Measurements from ENCODE around the gene ART3. TPM values are rescaled to one million over a fixed set of nuclear protein-coding genes. Genes with fewer than 3 reads are reported as not detected.

ART3 gene
- total RNA-seq, 1 experiment from 2014 or later: not detected

DNA sequence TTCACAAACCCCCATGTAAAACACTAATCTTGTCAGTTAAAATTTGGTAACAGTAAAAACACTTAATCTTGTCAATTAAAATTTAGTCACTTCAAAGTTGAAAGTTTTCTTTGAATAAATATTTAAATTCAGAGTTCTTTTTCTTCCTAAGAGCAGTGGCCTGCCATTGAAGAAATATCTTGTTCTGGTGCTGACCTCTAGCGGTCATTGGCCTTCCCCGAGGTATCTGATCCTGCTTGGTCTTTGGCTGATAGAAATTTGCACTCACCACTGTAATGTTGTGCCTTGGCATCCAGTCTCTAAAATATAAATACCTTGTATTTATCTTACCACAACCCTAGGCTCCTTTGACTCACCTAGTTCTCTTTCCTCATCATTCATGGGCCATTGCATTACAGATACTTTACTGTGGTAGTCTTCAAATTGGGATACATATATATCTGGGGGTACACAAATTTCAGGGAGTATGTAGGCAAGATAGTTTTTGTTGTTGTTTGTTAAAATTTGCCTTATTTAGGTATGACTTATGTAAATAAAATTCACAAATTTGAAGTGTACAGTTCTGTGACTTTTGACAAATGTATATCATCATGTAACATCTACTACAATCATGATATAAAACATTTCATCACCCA, 6.7 kb upstream of the ART3 start:
- DNase-seq (ENCODE audit: low read depth): peak; percentile 62

DNA sequence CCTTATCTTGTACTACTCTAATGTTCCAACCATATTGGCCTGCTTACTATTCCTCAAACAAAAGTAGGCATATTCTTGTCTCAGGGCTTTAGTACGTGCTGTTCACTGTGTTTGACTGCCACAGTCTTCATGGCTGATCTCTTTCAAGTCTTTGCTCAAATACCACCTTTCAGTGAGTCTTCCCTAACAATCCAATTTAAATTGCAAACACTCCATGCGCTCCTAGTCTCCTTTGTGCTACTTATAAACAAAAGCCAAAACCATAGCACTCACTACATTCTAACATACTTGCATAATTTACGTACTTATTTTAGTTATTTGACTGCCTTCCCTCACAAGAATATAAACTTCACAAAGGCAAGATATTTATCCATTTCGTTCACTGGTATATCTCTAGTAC, 1.7 kb upstream of the ART3 start:
- no peak for DNase-seq (ENCODE audit: low read depth)

DNA sequence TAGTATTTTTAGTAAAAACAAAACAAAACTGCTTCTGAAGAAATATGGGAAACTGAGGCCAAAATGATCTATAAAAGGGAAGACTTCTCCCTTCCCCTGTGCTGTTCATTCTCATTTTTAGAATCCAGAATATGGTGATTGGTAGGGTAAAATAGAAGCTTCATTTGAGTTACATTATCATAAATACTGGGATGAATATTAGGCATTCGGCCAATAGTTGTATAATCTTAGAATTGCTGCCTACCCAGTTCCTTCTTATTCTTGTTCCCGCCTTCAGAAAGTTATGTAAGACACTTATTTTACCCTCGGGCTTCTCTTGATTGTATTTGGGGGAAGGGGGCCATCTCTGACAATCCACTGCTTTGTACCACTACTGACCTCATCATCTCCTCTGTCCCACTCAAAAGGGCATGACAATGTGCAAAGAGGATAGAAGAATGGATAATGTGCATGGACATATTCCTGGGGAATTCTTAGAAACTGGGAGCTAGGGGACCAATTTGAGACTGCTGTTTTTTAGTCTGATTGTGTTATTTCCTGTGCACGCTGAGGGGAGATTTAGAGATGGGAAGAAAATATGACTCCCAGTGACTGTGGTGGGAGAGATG, 588 bp downstream of the ART3 start:
- no peak for DNase-seq (ENCODE audit: low read depth)

DNA sequence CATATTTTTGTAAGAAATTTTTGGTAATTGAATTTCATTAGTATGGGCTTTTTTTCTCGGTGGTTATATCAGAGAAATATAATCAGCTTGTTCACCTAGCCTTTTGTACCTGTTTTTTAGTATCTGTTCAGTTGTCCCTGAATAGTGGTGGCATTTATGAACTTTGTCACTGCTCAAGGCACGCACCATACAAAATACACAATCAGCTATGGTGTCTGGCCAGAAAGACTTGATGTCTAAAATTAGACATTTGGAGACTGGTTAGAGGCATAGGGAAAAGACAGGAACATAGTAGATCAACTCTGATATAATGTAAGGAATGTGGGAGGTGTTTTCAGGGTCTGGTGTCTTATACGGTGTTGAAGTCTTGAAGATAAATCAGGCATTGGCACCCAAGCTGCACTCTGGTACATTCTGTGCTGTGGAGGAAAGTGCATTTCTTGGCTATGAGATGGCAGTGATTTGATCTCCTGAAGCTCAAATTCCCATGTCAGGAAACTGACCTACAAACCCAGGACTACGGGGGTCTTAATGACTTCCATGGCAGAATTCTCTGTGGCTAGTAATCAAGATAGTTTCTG, 3.6 kb downstream of the ART3 start:
- peak; percentile 31 for DNase-seq (ENCODE audit: low read depth)

DNA sequence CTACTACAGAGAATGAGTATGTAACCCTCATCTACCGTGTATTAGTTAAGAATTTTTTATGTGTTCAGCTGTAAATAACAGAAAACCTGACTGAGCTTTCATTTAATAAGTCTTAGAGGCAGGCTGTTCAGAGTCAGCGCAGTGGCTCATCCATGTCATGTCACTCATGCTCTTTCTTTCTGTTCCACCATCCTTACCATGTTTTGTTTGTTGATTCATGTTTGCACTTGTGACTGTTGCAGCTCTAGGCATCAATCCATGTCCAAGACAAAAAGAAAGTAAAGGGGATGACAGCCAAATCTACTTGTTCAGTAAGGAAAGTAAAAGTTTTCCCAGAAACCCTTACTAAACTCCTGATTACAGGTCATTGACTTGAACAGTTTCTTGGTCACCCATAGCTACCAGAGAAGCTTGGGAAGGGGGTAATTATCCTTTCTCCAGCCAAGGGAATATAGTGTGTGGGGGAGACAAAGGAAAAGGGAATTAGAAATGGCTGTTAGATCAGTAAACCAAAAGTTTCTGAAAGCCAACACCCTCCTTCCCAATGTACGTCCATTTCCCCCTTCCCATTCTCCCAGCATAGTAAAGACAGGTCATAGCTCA, 9.0 kb downstream of the ART3 start:
- DNase-seq (ENCODE audit: low read depth): no peak

DNA sequence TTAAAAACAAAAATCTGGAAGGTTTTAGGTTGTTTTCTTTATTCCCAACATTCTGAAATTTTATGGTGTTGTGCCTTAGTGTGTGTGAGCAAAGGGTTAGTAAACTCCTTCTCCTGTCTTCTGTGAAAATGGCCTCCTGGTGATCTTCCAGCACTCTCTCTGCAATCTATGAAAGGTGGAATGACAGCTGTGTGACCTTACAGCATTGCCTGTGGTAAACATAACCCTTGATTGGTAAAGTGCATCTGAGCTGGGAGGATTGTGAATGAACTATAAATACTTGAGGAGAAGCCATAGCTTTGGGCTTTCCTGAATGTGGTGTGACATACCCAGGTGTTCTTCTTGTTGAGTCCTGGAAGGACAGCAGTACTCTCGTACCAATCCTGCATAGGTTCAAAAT, 10.0 kb downstream of the ART3 start:
- DNase-seq (ENCODE audit: low read depth): no peak

DNA sequence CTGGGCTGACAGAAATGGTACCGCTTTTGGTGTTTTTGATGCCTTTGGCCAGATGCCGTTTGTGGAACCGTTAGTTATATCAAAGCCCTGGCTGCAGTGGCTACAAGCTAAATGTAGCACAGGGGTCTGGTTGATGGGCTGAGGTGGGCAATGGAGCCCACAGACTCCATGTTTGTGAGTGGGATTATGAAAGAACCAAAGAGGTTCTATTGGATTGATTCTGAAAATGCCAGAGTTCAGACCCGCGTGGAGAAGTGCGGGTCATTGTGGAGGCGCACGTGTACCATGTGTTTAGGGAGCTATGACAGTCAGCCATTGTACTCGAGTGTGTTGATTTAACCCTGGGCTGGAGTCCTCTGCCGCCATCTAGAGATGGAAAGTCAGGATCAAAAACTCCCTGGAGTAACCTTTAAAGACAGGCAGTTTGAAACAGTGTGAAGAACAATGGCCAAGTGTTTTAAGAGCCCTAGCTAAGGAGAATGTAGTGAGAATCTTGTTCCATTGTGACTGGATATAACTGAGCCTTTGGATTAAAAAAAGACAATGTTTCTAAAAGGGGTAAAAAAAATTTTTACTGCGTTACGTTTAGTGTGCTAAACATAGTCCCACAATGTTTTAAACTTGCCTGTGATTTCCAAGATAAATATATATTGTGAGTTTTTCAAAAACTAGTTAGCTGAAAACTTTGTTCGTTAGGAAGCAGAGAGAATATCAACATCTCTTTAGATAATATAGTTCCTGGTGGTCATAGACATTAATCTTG, 12.7 kb downstream of the ART3 start:
- peak; percentile 75 for DNase-seq (ENCODE audit: low read depth)

DNA sequence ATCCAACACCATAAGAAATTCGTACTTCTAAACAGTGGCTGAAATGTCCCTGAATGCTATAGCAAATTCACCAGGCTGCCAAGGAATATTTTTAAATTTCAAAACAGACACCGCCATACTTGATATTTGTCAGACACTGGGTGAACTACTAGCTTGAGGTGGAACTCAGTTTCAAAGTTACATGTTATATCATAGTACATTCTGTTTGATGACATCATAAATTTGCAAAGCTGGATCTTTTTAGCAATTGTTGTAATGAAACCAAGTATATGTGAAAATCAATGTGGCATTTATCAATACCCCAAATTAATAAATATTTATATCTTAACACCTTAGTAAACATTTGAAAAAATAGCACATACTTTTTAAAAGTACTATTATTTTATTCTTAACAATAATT, 14.2 kb downstream of the ART3 start:
- DNase-seq (ENCODE audit: low read depth): no peak

DNA sequence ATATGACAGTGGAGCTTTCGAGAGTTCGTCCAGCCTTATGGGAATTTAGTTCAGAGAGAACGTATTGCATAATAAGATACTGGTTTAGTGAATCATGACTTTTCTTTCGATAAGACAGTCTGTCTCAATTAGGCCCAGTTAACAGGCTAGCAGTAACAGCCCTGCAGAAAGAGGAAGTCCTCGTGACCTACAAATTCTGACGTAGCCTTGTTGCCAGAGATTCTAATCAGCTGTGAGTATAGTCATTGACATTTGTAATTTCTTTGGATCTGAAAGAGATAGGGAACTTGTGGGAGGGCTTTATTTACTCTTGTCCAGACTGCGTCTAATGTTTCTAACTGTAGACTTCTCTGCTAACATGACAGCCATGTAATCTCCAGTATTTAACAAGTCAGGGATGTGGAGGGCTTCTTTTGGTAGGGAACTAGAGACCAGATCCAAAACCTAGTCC, 15.8 kb downstream of the ART3 start:
- peak; percentile 15 for DNase-seq (ENCODE audit: low read depth)

DNA sequence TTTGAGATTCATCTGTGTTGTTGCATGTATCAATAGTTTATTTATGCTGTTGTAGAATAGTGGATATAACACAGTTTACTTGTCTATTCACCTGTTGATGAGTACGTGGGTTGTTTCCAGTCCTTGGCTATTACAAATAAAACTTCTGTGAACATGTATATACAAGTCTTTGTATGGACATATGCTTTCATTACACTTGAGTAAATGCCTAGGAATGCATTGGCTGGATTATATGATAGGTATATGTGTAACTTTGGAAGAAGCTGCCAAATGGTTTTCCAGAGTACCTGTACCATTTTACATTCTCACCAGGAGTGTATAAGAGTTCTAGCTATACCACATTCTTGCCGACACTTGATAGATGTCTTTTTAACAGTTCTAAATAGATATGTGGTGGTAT, 16.5 kb downstream of the ART3 start:
- no peak for DNase-seq (ENCODE audit: low read depth)

DNA sequence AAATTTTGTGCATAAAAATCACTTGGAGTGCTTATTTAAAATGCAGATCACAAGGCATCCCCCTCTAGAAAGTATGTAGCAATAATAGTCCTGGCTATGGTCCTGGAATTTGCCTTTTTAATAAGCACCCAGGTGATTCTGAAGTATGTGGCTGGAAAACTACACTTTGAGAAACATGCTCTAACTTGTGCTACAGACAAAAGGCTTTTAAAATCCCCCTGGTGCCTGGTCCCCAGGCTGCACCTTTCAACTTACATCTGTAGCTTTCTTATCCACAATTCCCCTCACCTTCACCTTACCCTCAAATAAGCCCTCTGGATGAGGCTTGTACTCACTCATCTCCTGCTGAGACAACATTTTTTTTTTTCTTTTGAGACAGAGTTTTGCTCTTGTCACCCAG, 21.1 kb downstream of the ART3 start:
- no peak for DNase-seq (ENCODE audit: low read depth)

DNA sequence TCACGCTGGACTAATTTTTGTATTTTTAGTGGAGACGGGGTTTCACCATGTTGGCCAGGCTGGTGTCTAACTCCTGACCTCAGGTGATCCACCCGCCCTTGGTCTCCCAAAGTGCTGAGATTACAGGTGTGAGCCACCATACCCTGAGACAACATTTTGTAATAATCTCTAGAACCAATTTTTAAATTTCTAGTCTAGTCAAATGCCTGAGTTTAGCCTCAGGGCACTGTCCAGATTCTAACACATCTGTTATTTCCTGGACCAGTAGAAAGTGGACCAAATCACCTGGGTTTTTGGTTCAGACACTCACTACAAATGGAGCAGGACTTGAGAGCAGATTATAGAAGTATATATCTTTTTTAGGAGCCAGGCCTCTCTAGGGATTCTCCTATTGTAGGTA, 21.6 kb downstream of the ART3 start:
- no peak for DNase-seq (ENCODE audit: low read depth)

DNA sequence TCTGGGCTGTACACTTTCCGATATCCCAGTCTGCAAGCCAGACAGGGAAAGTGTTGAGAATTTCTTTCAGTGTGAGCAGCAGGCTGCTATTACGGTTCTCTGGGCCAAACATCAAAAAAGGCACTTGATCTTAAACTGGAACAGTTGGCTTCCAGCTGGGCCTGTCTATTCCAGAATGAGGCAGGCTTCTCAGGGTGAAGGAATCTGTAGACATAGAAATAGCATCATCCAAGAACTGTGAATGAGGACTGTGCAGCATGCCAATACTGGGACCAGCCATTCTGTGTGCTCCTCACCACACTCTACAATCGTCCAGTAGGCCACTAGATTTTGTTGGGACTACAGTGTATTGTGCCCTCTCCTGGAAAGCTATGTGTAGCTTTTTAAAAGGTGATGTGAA, 31.1 kb downstream of the ART3 start:
- DNase-seq (ENCODE audit: low read depth): peak; percentile 11

DNA sequence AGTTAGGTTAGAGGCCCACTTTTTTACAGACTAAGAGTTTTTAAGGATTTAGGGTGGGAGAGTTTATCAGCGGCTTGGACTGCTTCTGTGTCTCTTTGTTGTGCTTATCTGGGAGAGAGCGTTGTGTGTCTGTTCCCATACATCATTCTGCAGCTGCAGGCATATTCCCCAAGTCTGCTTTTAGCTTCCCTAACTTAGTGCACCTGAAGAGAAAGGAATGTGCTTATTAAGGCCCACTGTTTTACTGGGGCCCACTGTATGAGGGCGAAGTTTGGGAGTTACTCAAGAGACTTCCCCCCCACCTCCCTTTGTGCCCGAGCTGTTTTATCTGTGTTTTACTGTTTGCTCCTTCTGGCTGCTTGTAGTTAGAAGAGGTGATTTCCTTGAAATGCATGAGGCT, 31.9 kb downstream of the ART3 start:
- no peak for DNase-seq (ENCODE audit: low read depth)

DNA sequence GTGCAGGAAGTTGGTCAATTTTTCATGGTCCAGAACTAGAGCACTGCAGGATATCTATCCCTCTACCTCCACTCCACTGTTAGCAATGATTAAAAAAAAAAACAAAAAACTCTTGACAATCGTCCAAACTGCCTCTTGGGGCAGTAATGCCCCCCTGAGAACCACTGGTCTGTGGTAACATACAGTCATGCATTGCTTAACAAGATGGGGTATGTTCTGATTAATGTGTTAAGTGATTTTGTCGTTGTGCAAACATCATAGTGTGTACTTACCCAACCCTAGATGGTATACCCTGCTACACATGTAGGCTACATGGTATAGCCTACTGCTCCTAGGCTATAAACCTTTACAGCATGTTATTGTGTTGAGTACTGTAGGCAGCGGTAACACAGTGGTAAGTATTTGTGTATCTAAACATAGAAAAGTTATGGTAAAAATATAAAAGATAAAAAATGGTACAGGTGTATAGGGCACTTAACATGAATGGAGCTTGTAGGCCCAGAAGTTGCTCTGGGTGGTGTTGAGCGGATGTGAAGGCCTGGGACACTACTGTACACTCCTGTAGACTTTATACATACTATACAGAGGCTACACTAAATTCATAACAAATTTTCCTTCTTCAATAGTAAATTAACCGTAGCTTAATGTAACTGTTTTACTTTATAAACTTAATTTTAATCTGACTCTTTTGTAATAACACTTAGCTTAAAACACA, 34.1 kb downstream of the ART3 start:
- peak; percentile 56 for DNase-seq (ENCODE audit: low read depth)

DNA sequence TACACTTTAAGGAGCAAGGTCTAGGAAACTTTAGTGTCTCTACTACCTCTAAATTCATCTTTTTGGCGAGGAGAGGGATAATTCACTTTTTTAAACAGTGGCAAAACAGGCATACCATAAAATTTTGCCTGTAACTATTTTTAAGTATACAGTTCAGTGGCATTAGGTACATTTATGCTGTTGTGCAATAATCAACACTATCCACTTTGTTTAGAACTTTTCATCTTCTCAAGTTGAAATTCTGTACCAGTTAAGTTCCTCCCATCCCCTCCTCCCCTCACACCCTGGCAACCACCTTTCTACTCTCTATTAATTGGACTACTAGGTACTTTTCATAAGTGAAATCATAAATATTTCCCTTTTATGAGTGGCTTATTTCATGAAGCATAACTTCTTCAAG, 42.3 kb downstream of the ART3 start:
- DNase-seq (ENCODE audit: low read depth): no peak

DNA sequence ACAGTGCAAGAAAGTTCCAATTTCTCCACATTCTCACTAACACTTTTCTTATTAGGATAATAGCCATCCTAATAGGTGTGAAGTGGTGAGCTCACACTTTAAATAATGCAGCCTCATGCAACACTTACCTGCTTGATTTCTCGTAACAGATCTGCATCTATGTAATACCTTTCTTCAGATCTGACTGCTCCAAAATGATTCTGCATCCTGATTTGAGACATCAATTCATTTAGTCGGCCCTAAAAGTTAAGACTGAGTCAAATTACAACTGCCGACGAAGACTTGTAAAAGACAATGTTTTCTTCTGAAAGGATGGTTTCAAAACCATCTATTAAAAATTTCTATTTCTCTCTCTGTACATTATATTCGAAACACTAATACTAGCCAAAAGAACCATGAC, 43.0 kb downstream of the ART3 start:
- DNase-seq (ENCODE audit: low read depth): no peak

DNA sequence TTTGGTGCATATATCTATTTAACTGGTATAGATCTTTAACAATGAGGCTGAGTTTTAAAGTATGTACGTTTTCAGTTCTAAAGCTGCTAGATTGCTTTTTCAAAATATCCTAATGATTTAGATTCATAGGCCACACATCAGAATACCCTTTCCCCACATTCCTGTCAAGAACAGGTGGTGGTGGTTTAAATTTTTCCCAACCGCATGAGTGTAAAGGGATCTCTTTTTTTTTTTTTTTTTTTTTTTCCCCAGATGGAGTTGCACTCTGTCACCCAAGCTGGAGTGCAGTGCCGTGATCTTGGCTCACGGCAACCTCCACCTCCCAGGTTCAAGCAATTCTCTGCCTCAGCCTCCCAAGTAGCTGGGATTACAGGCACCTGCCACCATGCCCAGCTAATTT, 45.7 kb downstream of the ART3 start:
- peak; percentile 35 for DNase-seq (ENCODE audit: low read depth)

DNA sequence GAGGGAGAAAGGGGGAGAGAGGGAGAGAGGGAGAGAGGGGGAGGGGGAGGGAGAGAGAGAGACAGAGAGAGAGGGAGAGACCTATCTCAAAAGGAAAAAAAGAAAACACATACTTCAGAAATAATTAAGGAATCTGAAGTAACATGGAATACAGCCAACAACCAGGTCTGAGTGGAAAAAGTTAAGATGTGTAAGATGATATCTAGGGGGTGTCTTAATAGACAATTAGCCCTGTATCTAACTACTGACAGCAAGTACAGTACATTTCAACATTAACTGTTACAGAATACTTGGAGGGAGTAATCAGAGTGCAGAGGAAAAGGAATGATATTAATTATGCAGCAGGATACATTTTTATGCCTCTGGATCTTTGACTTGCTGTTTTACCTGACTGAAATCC, 51.3 kb downstream of the ART3 start:
- DNase-seq (ENCODE audit: low read depth): no peak

DNA sequence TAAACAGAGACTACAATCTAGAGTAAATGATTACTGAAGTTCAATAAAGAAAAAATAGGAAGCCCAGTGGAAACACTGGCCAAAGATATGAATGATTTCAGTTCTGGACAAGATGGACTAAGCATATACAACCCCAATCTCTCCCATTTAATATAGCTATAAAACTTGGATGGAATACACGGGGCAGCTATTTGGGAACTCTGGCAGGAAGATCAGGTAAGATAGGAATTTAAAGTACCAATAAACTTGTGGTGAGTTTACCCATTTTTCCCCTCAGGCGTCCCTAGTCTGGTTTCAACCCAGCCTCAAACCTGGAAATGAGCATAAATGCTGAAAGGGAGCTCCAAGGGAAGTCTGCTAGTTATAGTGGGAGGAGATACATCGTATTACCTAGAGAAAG, 53.2 kb downstream of the ART3 start:
- DNase-seq (ENCODE audit: low read depth): no peak

DNA sequence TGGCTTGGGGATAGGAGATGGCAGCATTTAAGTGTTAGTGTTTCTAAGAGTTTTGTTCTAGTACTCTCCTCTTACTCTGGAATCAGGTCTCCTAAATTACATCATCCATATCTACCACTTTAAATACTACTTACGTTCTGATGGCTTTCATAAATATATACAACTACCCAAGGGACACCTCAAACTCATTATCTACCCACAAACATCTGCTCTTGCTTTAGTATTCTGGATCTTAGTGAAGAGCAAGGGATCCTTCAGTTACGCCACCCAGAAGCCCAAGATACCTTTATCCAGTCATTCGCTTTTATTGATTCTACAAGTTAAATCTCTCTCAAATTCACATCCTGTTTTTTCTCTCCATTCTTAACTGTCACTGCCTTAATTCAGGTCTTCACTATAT, 66.7 kb downstream of the ART3 start:
- DNase-seq (ENCODE audit: low read depth): no peak

DNA sequence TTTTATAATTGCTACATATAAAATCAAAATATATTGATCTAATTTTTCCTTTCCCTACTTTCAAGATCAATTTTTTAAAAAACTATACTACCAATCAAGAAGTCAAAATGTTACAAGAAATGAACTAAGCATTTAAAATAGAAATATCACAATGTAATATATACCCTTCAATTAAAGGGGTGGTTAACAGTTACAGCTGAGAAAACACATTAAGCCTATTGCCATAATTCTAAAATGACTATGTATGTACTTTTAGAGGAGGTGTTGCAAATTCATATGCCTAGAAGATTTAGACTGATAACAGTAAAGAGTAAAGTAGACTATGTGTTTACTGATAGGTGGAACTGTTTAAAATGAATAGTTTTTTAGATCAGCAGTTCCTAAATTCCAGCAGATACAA, 70.0 kb downstream of the ART3 start:
- no peak for DNase-seq (ENCODE audit: low read depth)

Data from LHCN-M2 (cell line).